ENCODE data around the gene HOXB13.

HOXB13 gene

GRCh38 chr17:48701864-48702532 lies 26.6 kb downstream of the HOXB13 start:
- no peak for DNase-seq (ENCODE audit: extremely low read depth, low read depth)
- no peak for TF ChIP-seq CTCF (IDR thresholded peaks at IDR 0.05; ENCODE audit: low read depth, low read length, missing control alignments)
- H3K4me3 ChIP-seq (replicated peaks; ENCODE audit: low read depth, low read length): no peak overlapping the region

GRCh38 chr17:48693178-48693577 lies 35.4 kb downstream of the HOXB13 start:
- no peak for DNase-seq (ENCODE audit: extremely low read depth, low read depth)
- TF ChIP-seq CTCF (IDR thresholded peaks at IDR 0.05; ENCODE audit: low read depth, low read length, missing control alignments): no peak
- no peak overlapping the region for H3K4me3 ChIP-seq (replicated peaks; ENCODE audit: low read depth, low read length)

- no peak for DNase-seq (ENCODE audit: extremely low read depth, low read depth)
- no peak overlapping the region for H3K4me3 ChIP-seq (replicated peaks; ENCODE audit: low read depth, low read length)
- TF ChIP-seq CTCF (IDR thresholded peaks at IDR 0.05; ENCODE audit: low read depth, low read length, missing control alignments): no peak
Observed at GRCh38 chr17:48692049-48692448, 36.5 kb downstream of the HOXB13 start.

GRCh38 chr17:48690655-48691054 lies 37.9 kb downstream of the HOXB13 start:
- no peak overlapping the region for H3K4me3 ChIP-seq (replicated peaks; ENCODE audit: low read depth, low read length)
- no peak for TF ChIP-seq CTCF (IDR thresholded peaks at IDR 0.05; ENCODE audit: low read depth, low read length, missing control alignments)
- no peak for DNase-seq (ENCODE audit: extremely low read depth, low read depth)

- DNase-seq (ENCODE audit: extremely low read depth, low read depth): no peak
- TF ChIP-seq CTCF (IDR thresholded peaks at IDR 0.05; ENCODE audit: low read depth, low read length, missing control alignments): no peak
Observed at GRCh38 chr17:48681609-48682008, 46.9 kb downstream of the HOXB13 start.

GRCh38 chr17:48679385-48680096 lies 49.0 kb downstream of the HOXB13 start:
- no peak overlapping the region for H3K4me3 ChIP-seq (replicated peaks; ENCODE audit: low read depth, low read length)
- DNase-seq (ENCODE audit: extremely low read depth, low read depth): no peak
- TF ChIP-seq CTCF (IDR thresholded peaks at IDR 0.05; ENCODE audit: low read depth, low read length, missing control alignments): no peak

More at GRCh38 chr17:48681609-48682008, 46.9 kb downstream of the HOXB13 start:
- H3K4me3 ChIP-seq (replicated peaks; ENCODE audit: low read depth, low read length): no peak overlapping the region

All from HFF-Myc (cell line).